ENCODE results near the gene TTC9C.
"Not testable (repeated sequence)": the region's sequence is repeated elsewhere in the genome, so short reads cannot be mapped to it uniquely, and the experiment has no call there.

Gene TTC9C

GRCh38 chr11:62728171-62728988 is at the start of gene TTC9C:
TSS of gene TTC9C (plus strand) at chr11:62728486. CDS start at chr11:62728849, 363 bp downstream.
- peak; percentile 70 for DNase-seq

- DNase-seq, result peak; percentile 22
Observed at GRCh38 chr11:62678770-62679696, 49.3 kb upstream of the TTC9C start, which contains the start of gene UBXN1. TSS of gene UBXN1 (minus strand) at chr11:62679073. CDS start at chr11:62678923, 150 bp downstream.

DNA sequence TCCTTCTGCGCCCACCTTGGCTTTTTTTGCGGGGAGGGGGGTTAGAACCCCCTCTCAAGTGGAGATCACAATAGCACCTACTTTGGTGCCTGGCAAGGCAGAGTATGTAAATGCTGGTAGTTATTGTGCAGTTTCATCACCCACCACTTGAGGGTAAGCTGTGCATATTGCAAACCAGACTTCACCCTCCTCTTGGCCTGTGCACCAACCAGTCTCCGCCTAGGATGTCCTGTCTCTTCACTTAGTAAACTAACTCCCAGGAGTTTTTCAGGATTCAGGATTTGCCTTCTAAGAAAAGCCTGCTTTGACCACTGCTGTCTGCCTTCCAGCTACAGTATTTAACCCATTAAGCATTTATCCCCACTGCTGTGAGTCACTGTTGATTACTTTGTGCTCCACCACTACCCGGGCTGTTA is 47.5 kb upstream of the TTC9C start:
- DNase-seq, result no peak

DNA sequence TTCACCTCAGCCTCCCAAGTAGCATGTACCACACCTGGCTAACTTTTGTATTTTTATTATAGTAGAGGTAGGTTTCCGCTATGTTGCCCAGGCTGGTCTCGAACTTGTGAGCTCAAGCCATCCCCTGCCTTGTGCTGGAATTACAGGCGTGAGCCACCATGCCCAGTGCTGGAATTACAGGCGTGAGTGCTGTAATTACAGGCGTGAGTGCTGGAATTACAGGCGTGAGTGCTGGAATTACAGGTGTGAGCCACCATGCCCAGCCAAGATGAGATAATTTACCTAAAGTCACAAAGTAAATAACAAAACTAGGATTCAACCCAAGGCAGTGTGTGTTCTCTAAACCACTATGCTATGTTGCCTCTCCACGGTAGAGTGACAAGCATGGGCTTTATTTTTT is 45.8 kb upstream of the TTC9C start:
- no peak for DNase-seq

DNA sequence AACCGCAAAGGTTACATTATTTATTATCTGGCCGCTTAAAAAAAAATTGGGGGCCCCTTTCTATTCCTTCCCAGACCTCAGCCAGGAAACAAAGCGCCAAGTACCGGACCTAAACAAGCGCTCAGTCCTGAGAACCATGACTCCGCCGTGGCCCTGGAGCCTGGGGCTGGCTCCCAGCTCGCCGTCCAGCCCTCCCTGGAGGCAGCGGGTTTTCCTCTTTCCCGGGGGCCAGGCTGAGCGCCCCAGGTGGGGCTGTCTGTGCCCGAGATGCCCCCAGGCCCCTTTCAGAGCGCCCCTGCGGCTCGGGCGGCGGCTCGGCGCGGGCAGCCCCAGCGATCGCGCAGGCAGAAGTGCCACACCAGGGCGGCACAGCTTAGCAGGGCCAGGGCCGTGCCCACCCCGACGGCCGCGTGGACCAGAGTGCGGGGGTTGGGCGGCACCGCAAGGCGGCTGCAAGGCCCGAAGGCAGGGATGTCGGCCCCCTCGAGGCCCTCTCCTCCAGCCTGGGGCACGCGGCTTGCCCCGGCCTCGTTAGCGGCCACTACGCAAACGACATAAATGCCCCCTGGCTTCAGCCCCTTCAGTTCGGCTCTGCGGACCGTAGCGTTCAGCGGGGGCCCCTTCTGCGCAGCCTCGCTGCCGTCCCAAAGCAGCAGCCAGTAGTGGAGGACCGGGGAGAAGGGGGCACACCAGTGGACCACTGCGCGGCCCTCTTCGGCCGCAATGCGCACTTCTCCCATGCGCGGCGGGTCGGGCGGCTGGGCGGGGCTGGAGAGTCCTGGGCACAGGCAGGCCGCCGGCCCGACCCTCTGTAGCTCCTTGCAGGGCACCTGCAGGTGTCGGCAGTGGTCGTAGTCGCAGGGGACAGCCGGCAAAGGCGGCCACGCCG is 40.5 kb upstream of the TTC9C start:
- DNase-seq, result no peak

DNA sequence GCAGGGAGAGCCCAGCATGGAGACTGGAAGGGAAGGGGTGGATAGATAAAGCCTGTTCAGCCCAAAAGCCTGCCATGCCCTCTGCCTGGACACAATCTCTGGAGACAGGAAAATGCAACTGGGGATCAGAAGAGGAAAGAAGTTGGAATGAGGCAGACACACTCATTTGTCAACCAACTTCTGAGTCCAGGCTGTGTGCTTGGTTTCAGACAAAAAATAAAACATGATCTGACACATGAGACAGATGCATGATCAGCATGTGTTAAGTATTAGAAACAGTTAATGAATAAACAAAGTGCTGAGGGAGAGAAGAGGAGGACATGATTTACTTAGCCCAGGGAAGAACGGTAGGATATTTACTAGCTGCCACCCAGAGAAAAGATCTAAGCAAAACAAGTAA is 39.8 kb upstream of the TTC9C start:
- DNase-seq, result no peak

DNA sequence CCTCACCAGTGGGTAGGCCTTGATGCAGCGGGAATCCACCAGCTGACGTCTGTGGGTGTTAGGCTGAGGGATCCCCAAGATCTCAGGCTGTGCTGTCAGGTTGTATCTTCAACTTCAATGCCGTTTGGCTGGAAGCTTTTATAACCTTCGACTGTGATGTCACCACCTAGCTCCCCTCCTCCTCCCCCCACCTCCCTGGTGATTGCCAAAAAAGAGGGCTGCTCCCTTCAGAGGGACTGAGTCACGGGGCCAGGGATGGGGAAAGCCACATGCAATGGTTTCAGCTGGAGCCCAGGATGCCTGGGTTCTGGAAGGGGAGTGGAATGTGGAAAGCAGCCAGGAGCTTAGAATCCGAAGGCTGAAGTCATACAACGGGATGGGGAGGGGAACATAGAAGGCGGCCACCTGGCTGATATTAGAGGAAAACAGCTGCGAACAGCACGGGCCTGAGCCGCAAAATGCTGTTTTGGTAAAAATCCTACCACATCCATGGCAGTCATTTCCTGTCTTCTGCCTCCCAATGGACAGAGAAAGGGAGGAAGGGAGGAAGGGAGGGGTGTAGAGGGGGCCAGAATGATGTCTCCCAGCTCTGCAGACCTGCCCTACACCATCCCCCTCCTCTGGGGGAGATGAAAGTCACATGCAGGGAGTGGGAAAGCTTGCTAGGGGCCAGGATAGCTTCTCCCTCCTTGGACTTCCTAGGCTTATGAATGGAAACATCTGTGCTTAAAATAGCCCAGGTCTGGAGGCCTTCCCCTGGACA is 38.7 kb upstream of the TTC9C start, which contains the start of gene LRRN4CL:
Gene LRRN4CL, minus strand, starts transcription at position 110 of the 763 bp plus-strand sequence. CDS start 1,022 bp downstream, outside the sequence.
- no peak for DNase-seq

DNA sequence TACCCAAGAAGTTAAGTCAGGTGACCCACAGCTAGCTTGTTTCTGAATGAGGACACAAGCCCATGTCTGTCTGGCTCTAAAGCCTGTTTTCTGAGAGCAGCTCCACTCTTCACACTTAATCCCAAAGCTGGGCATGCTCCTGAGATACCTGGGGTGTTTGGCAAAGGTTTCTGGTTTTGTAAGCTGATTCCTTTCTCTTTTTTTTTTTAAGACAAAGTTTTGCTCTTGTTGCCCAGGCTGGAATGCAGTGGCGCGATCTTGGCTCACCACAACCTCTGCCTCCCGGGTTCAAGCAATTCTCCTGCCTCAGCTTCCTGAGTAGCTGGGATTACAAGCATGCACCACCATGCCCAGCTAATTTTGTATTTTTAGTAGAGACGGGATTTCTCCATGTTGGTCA is 34.7 kb upstream of the TTC9C start:
- DNase-seq, result not testable (repeated sequence)

DNA sequence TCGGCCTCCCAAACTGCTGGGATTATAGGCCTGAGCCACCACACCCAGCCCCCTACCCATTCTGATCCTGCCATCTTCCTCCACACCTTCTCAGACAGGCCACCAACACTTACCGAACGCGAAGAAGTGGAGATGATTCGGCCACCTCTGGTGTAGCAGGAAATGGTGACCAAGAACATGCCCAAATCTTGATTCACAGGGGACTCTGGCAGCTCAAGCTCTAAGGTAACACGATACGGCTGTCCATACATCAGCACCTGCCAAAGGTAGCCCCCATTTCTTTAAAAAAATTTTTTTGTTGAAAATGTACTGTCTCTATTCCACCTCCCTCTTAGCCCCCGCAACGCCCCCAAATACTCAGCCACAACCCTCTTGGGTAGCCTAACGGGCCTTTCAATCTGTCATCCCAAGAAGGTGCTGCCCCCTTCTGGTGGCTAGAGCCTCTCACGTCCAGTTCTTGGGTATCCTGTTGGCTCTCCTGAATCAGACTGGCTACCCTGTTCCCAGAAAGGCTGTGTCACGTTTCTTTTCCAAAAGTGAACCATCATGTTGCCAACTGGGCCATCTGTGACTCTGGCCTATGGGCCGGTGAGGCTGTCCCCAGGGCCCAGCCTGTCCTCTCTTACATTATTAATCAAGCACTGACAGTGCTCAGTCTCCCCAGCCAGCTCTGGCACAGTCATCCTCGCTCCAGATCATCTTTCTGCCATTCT is 33.7 kb upstream of the TTC9C start:
- DNase-seq, result no peak

- DNase-seq, result no peak
Observed at GRCh38 chr11:62702246-62702645, 26.0 kb upstream of the TTC9C start.

- not testable (repeated sequence) for DNase-seq
Observed at GRCh38 chr11:62703921-62704320, 24.4 kb upstream of the TTC9C start.

- DNase-seq, result no peak
Observed at GRCh38 chr11:62705413-62705812, 22.9 kb upstream of the TTC9C start.

DNA sequence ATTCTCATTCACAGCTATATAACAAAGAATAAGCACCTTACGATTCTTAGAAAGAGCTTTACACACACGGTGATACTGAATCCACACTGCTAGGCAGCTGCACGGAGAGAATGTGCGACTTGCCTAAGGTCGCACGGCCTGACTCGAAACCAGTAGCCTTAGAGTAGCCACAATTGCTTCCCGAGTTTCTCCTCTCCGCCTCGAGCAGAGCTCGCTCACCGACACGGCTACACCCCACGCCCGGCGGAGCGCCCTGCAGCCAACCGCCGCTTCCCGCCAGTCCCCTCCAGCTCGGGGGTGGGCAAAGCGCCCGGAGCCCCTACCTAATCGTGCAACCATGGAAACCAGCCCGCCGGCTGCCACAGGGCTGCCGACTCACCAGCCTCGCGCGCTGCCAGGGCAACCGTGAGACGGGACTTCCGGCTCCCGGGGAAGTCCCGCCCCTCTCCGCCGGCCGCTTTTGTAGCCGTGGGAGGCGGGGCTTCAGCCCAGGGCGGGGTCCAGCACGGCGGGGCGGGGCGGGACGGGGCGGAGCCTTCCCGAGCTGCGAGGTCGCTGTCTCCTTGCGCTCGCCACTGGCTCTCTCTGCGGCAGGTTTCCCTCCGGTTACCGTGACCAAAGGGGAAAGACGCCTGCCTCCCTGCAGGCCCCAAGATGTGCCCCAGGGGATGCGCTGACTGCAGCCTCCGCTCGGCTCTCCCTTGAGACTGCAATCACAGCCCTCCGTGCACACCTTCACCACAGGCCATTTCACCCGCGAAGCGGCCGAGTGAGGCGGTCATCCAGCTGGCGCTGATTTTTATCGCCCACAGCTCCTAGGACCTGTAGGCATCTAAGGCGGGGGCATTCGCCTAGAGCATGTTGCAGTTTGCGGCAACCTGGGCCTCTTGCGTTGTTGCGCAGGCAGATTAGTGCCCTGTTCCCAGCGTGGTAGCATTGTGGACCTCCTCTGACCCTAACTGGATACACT is 22.1 kb upstream of the TTC9C start:
- DNase-seq, result peak; percentile 88

GRCh38 chr11:62706850-62707247 is 21.4 kb upstream of the TTC9C start:
- DNase-seq, result no peak

DNA sequence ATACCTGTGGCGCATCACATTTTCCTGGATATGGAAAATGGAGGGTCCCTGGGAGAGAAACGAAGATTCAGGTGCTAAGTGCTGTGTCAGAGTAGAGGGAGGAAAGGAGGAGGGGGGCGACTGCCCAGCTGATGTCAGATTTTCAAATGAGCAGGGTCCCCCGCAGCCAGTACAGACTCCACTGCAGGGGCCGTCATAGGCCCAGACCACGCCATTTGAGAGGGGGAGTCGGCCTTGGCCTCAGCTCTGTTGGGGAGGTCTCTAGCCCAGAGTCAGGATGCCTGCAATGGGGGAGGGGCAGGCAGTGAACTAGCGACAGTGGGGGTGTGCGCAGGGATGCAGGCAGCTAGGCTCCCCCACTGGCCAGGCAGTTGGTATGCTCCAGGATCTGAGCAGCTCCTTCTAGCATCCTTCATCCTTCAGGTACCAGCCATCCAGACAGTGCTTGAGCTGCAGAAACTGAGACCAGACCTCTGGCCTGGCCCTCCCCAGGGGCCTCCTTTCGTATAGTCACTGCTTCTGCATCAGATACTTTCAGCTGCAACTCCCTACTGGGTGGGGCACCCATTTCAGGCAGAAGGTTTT is 20.9 kb upstream of the TTC9C start, which contains the start of the genes BSCL2 and GNG3:
Gene BSCL2, minus strand, starts transcription at position 148 of the 585 bp plus-strand sequence. CDS start 229 bp downstream, outside the sequence.
Gene GNG3, plus strand, starts transcription at position 400 of the 585 bp plus-strand sequence. CDS start 620 bp downstream, outside the sequence.
- no peak for DNase-seq

- no peak for DNase-seq
Observed at GRCh38 chr11:62708392-62708791, 19.9 kb upstream of the TTC9C start.

GRCh38 chr11:62708793-62709192 is 19.5 kb upstream of the TTC9C start:
- DNase-seq, result peak; percentile 52

GRCh38 chr11:62709247-62710000 is 18.9 kb upstream of the TTC9C start:
- DNase-seq, result peak; percentile 94

Measured in NCI-H1417 treated with DMSO at 0.1 percent for 48 hours (cell line).